HG03378 (cell line): ENCODE data around the gene CACNA2D2.

Source experiments
- ATAC-seq: cut with Tn5 transposase; IDR thresholded peaks from one replicate; pipeline ENCODE4 v1.9.1; 2021; ENCODE audit warnings: mild to moderate bottlenecking, moderate library complexity; ENCODE audit not compliant: unreplicated experiment

Gene CACNA2D2

DNA sequence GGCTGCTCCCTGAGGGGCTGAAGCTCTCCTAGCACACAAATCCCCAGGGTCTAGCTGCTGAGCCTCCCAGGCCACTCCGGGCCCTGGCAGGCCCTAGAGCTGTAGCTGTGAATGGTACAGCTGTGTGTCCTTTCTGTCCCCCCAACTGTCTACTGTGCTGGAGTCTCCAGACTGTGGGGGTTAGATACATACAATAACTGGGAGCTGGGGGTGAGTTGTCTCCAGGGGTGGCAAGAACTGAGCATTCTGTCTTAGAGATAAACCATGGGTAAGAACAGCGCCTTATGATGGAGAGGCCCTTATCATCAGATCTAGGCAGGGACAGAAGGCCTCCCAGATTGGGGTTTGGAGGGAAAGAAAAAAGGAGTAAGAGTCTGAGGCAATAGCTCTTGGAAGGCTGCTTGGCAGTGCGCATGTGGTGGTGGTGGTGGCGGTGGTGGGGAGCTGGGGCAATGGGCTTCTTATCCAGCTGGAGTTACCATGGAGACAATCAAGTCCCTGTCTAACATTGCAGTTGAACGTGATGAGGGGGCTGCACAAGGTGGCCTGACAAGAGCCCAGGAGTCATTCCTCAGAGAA is 149.2 kb downstream of the CACNA2D2 start:
- ATAC-seq, result no peak

DNA sequence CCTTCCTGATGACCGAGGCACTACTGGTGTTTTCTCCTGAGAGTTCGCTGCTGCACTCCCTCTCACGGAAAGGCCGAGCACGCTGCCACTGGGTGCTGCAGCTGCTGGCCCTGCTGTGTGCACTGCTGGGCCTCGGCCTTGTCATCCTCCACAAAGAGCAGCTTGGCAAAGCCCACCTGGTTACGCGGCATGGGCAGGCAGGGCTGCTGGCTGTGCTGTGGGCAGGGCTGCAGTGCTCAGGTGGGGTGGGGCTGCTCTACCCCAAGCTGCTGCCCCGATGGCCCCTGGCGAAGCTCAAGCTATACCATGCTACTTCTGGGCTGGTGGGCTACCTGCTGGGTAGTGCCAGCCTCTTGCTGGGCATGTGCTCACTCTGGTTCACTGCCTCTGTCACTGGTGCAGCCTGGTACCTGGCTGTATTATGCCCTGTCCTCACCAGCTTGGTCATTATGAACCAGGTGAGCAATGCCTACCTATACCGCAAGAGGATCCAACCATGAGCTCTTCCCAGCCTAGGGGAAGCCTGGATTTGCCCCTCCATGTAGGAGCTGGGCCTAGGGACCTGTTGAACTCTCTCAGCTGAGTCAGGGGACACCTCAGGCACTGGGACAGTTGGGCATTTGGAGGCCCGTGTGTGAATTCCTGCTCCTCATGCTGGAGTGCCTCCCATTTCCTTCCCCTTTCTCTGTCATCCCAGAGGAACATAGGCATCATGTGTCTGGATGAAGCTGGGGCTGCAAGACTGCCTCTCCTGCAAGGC is 150.0 kb downstream of the CACNA2D2 start:
- no peak for ATAC-seq

DNA sequence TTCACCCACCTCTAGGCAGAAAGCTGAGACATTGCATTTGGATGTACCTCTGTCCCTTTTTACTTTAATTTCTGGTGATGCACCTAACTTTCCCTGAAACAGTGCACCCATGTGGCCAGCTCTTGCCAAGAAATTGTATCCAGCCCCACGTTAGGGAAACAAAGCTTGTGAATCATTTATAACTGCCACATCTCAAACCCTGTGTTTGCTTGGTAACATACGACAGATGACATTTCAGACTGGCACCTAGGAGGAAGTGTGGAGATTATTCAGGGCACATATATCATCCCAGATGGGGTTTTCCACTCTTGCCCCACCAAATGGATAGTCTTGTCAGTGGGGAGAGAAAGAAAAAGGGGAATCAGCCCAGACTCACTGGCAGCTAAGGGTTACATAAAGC is 150.7 kb downstream of the CACNA2D2 start:
- no peak for ATAC-seq

DNA sequence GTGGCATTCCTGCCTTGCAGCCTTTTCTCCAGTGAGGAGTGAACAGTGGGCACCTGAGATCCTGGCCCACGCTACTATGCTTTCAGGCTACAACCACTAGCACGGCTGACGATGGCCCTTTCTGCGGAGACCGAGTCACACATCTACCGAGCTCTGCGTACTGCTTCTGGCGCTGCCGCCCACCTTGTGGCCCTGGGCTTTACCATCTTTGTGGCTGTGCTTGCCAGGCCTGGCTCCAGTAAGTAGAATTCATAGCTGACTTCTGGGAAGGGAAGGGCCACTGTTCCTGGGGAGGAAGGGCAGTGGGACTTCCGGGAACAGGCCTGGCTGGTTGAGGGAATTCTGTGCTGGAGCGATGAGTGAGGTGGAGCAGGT is 152.1 kb downstream of the CACNA2D2 start:
- ATAC-seq, result no peak

DNA sequence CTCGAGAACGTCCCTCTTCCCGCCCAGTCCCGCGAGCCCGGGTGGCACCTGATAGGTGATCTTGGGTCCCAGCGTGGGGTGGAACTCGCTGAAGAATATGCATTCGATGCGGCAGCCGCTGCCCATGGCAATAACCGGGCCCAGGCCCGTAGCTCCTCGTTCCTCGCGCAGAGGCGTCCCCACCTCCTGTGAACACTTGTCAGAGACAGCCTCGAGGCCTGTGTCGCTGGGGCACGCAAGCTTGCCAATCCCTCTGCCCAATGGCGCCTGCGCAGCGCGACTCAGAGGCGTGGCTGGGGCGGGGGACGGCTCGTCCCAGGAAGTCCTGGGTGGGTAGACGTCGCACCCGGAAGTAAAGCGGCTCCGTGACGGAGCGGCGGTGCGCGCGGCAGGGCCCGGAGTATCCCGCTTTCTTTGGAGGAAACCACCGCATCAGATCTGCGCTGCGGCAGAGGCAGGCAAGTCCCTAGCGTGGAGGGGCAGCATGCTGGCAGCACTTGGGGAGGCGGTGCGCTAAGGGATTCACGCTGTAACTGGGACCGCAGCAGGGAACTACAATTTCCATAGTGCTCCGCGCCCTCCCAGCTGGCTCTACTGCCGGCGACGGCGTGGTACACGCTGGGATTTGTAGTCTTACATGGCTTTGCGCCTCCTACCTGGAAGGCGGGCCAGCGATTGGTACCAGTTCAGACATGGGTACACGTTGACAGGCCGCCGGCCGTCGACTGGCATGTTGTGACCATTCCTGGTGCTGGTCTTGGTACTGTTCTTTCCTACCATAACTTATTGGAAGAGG is 152.7 kb downstream of the CACNA2D2 start, which contains the start of the genes CYB561D2 and NPRL2:
TSS of gene CYB561D2 (plus strand) at position 336 of the 796 bp plus-strand sequence. CDS start 572 bp downstream, outside the sequence.
TSS of gene NPRL2 (minus strand) at position 249 of the 796 bp plus-strand sequence. CDS start at position 126, 123 bp downstream.
- ATAC-seq, result peak; percentile 69

DNA sequence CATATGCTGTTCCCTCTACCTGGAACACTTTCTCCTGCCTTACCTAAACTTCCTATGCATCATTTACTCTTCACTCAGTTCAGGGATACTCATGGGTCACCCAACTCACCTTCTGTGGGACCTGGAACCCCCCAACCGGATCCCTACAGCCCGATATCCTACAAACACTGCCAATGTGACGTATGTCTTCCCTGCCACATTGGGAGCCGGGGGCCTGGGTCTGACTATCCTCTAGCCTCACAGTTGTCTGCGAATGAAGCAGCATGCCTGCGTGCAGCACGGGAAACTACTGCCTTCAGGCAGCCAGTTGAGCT is 153.3 kb downstream of the CACNA2D2 start:
- ATAC-seq, result no peak

DNA sequence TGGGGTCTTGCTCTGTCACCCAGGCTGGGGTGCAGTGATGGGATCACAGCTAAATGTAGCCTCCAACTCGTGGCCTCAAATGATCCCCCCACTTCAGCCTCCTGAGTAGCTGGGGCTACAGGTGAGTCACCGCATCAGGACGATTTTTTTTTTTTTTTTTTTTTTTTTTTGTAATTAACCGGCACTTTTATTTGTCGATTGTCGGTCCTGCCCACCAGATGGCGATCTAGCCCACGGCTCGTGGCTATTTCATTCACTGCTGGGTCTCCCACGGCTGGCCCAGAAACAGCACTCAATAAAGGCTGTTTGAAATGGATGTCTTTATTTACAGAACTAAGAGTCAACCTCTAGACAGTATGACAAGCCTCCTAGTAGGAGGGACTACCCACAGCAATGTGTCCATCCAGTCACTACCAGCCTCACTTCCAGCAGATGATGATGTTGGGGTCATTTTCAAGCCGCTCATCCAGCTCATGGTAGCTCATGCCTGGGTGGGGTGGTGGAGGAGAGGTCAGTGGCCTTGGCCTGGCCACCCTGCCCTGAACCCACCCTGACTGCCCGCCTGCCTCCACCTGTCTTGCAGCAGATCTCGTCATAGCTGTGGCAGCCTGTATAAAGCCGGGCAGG is 156.1 kb downstream of the CACNA2D2 start:
- no peak for ATAC-seq

DNA sequence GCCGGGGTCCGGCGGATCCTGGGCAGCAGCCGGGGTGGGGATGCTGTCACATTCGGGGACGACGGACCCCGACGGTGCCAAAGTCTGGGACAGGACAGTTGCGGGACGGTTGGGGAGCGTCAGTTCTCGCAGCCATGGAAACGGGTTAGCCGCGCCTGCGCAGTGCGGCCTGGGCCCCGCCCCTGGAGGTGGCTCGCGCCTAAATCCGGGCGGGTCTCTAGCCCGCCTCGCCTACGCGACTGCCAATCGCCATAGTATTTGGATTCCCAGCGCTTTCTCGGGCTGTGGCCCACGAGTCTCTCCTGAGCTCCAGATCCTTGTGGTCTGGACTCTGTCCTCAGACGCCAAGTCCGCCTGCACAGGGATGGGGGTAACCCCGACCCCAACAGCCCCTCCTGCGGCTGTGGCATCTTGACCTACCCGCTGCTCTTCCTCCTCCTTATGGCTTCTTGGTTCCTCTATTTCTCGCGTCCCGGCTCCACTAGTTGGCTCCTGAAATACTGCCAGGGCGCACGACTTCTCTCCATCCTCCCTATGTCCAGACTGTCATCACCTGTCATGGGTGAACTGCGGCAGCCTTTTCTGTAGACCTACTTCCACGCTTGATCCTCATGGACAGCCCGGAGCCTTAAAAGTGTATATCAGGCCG is 157.7 kb downstream of the CACNA2D2 start, which contains the start of gene ZMYND10:
TSS of gene ZMYND10 (minus strand) at position 147 of the 649 bp plus-strand sequence. CDS start 153 bp downstream, outside the sequence.
- no peak for ATAC-seq

DNA sequence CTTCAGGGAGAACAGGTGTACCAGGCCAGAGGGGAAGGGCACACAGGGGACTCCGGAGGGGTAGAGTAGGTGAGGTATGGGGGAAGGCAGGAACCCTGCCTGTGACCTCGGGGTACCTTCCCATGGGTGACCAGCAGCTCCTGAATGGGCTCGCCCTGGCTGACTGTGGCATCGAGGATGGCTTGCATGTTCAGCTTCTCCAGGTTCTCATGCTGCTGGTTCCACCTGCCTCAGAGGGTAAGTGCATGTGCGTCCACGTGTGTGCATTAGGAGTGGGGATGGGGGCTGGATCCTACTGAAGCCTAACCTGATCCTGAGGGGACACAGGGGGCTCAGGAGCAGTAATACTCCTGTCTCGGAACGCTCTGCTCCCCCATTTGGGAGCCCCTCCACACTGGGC is 158.4 kb downstream of the CACNA2D2 start:
- no peak for ATAC-seq

DNA sequence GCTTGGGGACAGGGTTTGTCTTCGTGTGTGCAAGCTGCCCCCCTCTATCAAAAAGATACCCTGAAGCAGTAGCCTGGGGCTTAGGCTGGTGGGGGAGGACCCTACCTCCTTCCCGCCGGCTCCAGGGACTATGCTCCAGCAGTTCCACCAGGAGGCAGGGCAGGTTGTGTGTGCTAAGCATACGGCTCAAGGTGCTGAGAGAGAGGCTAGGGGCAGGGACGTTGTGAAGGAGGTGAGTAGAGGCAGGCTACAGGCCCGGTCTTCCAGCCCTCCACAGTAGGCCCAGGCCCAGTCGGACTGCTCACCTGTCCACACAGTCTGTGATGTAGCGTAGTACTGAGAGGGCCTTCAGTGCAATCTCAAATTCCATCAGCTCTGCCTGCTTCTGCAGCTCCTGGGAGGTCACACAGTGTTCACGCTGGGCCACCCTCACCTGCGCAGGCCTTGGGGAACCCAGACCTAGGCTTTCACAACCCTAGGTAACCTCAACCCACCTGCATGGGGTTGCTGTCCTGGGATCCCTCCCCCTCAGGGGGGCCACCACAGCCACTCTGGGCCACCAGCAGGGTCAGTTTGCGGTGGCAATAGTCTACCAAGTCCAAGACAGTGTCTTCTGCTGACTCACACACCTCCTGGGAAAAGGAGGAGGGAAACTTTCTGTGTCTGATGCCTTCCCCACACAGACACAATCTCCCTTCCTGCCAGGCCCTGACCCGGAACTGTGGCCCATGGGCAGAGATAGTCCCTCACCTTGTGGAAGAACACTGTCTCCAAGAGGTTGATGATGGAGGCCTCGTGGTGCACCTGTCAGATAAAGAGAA is 160.4 kb downstream of the CACNA2D2 start:
- ATAC-seq, result no peak

DNA sequence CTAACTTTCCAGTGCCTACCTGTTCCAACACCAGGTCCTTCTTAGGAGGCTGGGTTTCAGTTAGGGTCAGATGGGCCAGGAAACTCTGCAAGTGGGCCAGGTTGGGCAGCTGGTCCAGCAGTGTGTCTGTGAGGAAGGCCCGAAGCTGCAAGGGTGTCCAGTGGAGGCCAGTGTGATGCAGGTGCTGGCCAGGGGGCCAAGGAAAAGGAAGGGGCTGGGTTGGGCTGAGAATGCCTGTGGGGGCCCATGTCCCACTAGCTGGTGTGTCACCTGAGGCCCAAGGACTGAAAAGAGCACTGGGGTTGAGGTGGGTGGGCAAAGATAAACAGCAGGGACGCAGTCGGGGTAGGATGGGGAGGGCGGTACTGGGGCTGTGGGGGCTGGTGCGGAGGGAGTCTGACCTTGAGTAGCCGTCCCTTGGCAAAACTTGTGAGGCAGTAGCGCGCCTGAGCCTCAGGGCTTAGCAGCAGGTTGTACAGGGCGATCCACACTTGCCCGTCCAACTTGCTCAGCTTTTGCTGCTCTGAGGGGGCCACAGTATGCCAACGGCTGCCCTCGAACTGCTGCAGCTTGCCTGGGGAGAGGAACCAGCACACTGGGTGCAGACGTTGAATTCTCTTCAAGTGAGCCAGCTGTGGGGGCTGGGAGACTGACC is 161.3 kb downstream of the CACNA2D2 start:
- ATAC-seq, result no peak

DNA sequence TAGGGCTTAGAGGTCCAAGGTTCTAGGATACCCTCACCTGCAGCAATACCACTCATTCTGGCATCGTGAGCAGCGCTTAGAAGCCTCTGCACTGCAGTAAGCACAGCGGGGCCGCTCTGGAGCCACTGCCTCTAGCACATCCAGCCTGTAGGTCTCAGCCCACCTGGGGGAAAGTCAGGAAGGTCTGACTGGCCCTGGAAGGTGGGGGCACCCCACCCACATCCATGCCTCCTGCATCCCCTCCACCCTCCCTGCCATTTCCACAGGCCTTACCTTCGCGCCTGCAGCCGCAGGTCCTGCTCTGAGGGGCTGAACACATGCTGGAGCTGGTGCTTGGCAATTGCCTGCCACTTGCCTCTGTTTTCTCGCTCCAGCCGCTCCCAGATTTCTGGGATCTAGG is 161.9 kb downstream of the CACNA2D2 start:
- no peak for ATAC-seq

DNA sequence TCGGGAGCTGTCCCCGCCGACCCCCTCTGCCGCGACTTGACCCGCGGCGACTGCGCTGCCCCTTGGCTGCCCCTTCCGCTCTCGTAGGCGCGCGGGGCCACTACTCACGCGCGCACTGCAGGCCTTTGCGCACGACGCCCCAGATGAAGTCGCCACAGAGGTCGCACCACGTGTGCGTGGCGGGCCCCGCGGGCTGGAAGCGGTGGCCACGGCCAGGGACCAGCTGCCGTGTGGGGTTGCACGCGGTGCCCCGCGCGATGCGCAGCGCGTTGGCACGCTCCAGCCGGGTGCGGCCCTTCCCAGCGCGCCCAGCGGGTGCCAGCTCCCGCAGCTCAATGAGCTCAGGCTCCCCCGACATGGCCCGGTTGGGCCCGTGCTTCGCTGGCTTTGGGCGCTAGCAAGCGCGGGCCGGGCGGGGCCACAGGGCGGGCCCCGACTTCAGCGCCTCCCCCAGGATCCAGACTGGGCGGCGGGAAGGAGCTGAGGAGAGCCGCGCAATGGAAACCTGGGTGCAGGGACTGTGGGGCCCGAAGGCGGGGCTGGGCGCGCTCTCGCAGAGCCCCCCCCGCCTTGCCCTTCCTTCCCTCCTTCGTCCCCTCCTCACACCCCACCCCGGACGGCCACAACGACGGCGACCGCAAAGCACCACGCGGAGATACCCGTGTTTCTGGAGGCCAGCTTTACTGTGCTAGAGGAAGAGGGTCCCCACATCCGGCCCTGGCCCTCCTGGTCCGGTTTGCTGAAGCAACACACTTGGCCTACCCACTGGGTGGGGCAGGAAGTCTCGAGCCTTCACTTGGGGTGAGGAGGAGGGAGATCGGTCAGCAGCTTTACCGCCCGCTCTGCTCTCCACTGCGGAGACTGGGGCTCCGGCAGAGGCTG is 162.7 kb downstream of the CACNA2D2 start, which contains the start of gene RASSF1:
TSS of gene RASSF1 (minus strand) at position 389 of the 882 bp plus-strand sequence. CDS start at position 358, 31 bp downstream.
- ATAC-seq, result no peak

DNA sequence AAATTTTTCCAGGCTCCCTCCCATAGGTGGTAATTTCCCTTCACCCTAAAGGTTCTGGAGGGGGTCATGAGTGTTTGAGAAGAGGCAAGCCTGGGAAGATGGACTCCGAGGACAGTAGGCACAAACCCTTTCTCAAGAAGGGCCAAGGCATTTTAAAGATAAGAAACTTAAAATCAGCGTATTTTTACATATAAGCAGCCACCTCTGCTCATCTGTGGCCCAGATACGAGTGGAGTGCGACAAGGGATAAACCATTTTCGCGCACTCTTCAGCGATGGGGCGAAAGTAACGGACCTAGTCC is 163.3 kb downstream of the CACNA2D2 start:
- no peak for ATAC-seq

DNA sequence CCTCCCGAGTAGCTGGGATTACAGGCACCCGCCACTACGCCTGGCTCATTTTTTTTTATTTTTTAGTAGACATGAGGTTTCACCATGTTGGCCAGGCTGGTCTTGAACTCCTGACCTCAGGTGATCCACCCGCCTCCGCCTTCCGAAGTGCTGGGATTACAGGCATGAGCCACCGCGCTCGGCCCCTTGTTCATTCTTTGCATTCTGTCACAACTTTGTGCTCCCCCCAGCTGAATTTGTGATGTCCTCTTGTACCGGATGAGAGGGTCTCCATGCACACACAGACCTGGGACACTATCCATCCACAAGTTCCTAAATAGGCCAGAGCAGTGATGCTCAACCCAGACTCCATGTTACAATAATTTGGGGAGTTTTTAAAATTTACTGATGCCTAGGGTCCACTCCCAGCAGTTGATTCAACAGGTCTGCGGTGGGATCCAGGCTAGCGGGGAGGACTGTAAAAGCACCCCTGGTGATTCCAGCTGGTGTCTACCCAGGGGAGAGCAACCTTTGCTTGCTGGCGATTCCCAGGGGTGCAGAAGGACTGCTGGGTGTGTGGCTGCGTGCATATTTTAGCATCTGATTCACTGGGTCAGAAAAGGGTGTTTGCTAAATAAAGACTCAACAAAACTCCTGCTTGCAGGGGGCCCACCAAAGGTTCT is 163.8 kb downstream of the CACNA2D2 start:
- no peak for ATAC-seq

DNA sequence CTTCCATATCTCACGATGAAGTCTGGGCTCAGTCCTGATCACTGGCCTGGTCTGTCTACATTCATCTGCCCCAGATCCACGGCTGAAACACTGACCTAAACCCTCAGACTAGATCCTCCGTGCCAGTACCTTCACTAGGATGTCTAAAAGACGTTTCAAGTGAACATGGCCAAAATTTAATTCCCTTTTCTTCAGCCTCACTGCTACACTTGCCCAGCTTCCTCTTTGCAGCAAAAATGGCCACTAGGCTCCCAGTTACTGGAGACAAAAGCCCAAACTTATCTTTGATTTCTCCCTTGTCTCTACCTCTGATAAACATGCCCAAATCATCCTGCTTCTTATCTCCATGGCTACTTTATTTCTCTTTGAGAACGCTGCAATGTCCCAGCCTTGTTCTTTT is 164.5 kb downstream of the CACNA2D2 start:
- no peak for ATAC-seq

DNA sequence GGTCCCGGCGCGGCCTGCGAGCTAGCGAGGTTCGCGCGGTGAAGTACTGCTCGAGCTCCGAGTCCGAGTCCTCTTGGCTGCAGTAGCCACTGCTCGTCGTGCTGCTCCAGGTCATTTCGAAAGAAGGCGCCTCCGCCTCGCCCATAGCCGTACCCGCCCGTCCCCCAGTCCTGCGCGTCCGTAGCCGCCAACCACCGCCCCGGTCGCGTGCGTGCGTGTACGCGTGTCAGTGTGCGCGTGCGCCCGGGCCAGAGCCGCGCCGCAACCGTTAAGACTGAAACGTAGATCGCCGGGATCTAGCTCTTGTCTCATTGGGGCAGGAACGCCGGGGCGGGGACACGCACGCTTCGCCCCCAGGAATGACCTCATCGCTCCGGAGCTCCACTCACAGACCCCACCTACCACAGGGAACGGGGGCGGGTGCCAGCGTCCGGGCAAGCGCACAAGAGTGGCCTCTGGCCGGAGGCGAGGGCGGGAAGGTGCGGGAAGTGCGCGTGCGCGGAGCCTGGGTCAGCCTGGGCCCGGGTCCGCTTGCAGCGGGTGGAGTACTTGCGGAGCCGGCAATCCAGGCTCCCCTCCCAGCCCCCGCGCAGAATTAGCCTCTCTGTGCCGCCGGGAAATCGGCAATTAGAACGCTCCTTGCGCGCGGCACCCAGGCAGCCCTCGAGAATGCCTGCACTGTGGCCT is 166.1 kb downstream of the CACNA2D2 start:
- ATAC-seq, result peak; percentile 72
